Activated CD8-positive, alpha-beta T cell treated with anti-CD3 and anti-CD28 coated beads, Interleukin-2, amount 10 ng/mL, durations not matched to agents 7 days and 5 days (primary cell): Measurements from ENCODE around the gene IL12RB2. TPM values are rescaled to one million over a fixed set of nuclear protein-coding genes. Genes with fewer than 3 reads are reported as not detected.

Experiments
- total RNA-seq, 2 experiments: library from RNA; stranded (reverse); gene quantifications; one replicate each; pipeline ENCODE4 v1.2.3, GENCODE V29; 2021

The IL12RB2 gene
- total RNA-seq, 2 experiments from 2014 or later = 17.3 to 19.6 TPM

Other genes starting within 250 kb of the IL12RB2 start
- gene C1orf141, start 172.9 kb upstream of the IL12RB2 start, total RNA-seq = not detected
- under 1 TPM; 0.45 to 0.47 TPM for gene IL23R, start 141.4 kb upstream of the IL12RB2 start, total RNA-seq
- gene SERBP1, start 122.5 kb downstream of the IL12RB2 start, total RNA-seq = 100 to 1,000 TPM; 280 to 297 TPM